ENCODE measurements around the gene ACOX2.

- TF ChIP-seq CTCF (IDR thresholded peaks at IDR 0.05) (no peak), POLR2A (IDR thresholded peaks at IDR 0.05) (no peak)
Measured at GRCh38 chr3:58507356-58508078, 29.5 kb downstream of the ACOX2 start.

All from lower leg skin (tissue), 3 donors.